NCI-H2081 (cell line): ENCODE data around the gene MASP1.

Source experiments
- DNase-seq, 2 experiments: peaks; one replicate each; lab custom pipeline; 2025; lab: John Stamatoyannopoulos, UW

The MASP1 gene

GRCh38 chr3:187293516-187294430 lies 2.2 kb upstream of the MASP1 start:
- DNase-seq: no peak

GRCh38 chr3:187292631-187293515 lies 1.3 kb upstream of the MASP1 start:
- no peak for DNase-seq

GRCh38 chr3:187292181-187292580 lies 644 bp upstream of the MASP1 start:
- DNase-seq: no peak

GRCh38 chr3:187291001-187291511 lies 481 bp downstream of the MASP1 start:
- no peak for DNase-seq

- DNase-seq: no peak
Measured at GRCh38 chr3:187290503-187290902, 1.0 kb downstream of the MASP1 start.

GRCh38 chr3:187288855-187289605 lies 2.5 kb downstream of the MASP1 start:
- no peak for DNase-seq

GRCh38 chr3:187288131-187288854 lies 3.2 kb downstream of the MASP1 start:
- no peak for DNase-seq

GRCh38 chr3:187287256-187287655 lies 4.3 kb downstream of the MASP1 start:
- DNase-seq: no peak

GRCh38 chr3:187286467-187287059 lies 5.0 kb downstream of the MASP1 start:
- no peak for DNase-seq

- DNase-seq: no peak
Measured at GRCh38 chr3:187281191-187281714, 10.3 kb downstream of the MASP1 start.

GRCh38 chr3:187280644-187281043 lies 10.9 kb downstream of the MASP1 start:
- no peak for DNase-seq

- no peak for DNase-seq
Measured at GRCh38 chr3:187277129-187277462, 14.4 kb downstream of the MASP1 start.

GRCh38 chr3:187276397-187277128 lies 15.0 kb downstream of the MASP1 start:
- DNase-seq: no peak

GRCh38 chr3:187274977-187275338 lies 16.6 kb downstream of the MASP1 start:
- DNase-seq: no peak

GRCh38 chr3:187274315-187274976 lies 17.1 kb downstream of the MASP1 start:
- no peak for DNase-seq

- no peak for DNase-seq
Measured at GRCh38 chr3:187271582-187271981, 20.0 kb downstream of the MASP1 start.

- no peak for DNase-seq
Measured at GRCh38 chr3:187269486-187269885, 22.1 kb downstream of the MASP1 start.

GRCh38 chr3:187267306-187267705 lies 24.2 kb downstream of the MASP1 start:
- no peak for DNase-seq

GRCh38 chr3:187266691-187267090 lies 24.8 kb downstream of the MASP1 start:
- DNase-seq: no peak
